Activated naive CD4-positive, alpha-beta T cell treated with anti-CD3 and anti-CD28 coated beads, Interleukin-2, amount 50 U/mL, for 24 hours (primary cell): ENCODE data around the gene HRNR.

Experiments used
- H3K27ac Mint-ChIP-seq: one replicate; pipeline ENCODE4 v1.8.0; 2021; ENCODE audit warnings: mild to moderate bottlenecking, mixed read lengths
- H3K27me3 Mint-ChIP-seq: one replicate; pipeline ENCODE4 v1.8.0; 2021; ENCODE audit warnings: mixed read lengths
- H3K36me3 Mint-ChIP-seq: one replicate; pipeline ENCODE4 v1.8.0; 2021; ENCODE audit warnings: mixed read lengths
- H3K4me1 Mint-ChIP-seq: one replicate; pipeline ENCODE4 v1.8.0; 2021; ENCODE audit warnings: mixed read lengths
- H3K4me3 Mint-ChIP-seq: one replicate; pipeline ENCODE4 v1.8.0; 2021; ENCODE audit warnings: mild to moderate bottlenecking, mixed read lengths
- H3K9me3 Mint-ChIP-seq: one replicate; pipeline ENCODE4 v1.8.0; 2021; ENCODE audit warnings: mixed read lengths

HRNR gene

DNA sequence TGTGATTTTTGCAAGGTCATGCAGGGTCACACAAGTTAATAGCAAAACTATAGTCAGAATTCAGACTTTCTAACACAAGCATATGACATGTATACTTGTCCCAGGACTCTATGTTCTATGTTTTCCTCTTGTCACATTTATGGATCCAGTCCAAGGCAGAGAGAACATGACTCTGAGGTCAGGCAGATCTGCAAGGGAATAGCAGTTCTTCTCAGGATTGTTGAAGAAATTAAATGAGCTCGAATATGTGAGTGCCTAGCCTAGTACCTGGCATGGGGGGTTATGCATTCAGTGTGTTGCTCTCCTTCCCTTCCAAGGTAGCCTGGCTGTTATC is 55.5 kb downstream of the HRNR start:
- Mint-ChIP-seq H3K27ac (no peak overlapping the region), H3K4me3 (no peak overlapping the region)

DNA sequence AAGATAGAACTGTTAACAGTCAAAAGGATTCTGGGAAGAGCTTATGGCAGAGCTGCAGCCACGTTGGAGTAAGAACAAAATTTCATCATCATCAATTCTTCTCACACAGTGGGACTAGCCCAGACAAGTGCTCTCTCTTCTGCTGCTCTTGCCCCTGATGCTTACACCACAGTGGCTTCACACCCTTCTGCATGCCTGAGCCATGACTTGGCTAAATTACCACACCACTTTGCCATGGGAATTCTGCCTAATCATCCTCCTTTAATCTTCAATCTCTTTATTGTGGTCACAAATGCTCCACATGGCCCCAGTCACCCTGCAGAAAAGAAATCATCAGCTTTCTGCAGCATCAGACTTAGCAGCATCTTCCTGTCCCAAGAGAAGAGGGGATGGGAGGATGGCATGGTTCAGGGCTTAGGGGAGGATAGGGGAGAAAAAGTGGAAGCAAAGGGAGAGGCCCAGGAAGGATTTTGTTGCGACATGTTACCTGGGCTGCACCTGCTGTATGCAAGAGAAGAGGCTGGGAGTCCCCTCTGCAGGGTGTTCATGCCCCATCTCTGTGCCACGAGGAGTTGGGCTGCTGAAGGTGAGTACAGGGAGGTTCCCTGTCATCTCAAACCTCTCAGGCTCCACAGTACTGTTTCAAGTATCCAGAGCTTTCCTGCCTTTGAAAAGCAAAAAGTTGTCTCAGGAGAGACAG is 56.0 kb downstream of the HRNR start:
- H3K9me3 Mint-ChIP-seq: no peaks in the 10 kb centered on the region
- H3K27me3 Mint-ChIP-seq: no peaks in the 10 kb centered on the region
- H3K4me3 Mint-ChIP-seq: no peak overlapping the region
- no peak overlapping the region for H3K27ac Mint-ChIP-seq
- no peaks in the 10 kb centered on the region for H3K36me3 Mint-ChIP-seq
- peaks cover 8% of the 10 kb centered on the region for H3K4me1 Mint-ChIP-seq

More for the DNA sequence above, 55.5 kb downstream of the HRNR start:
- no peaks in the 10 kb centered on the region for H3K9me3 Mint-ChIP-seq
- H3K4me1 Mint-ChIP-seq: peaks cover 8% of the 10 kb centered on the region
- no peaks in the 10 kb centered on the region for H3K27me3 Mint-ChIP-seq
- H3K36me3 Mint-ChIP-seq: no peaks in the 10 kb centered on the region

DNA sequence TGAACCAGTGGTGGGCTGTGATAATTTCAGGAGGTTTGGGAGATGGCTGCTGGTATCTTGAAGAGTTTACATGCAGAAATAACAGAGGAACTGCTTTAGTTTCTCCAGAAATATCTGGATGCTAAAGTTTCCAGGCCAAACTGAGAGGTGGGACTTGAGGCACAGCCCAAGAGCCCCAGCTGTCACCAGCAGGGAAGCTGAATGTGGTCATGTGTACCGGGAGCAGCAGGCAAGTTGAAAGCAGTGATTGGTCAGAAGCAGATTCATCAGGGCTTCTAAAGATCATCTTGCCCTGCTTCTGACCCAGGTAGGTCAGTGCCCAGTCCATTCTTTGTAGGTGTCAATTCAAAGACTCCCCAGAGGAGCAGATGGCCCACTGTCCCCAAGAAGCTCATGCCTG is 57.0 kb downstream of the HRNR start:
- no peak overlapping the region for H3K4me3 Mint-ChIP-seq
- H3K27me3 Mint-ChIP-seq: no peaks in the 10 kb centered on the region
- H3K4me1 Mint-ChIP-seq: peaks cover 8% of the 10 kb centered on the region
- H3K27ac Mint-ChIP-seq: no peak overlapping the region
- no peaks in the 10 kb centered on the region for H3K36me3 Mint-ChIP-seq
- H3K9me3 Mint-ChIP-seq: no peaks in the 10 kb centered on the region

DNA sequence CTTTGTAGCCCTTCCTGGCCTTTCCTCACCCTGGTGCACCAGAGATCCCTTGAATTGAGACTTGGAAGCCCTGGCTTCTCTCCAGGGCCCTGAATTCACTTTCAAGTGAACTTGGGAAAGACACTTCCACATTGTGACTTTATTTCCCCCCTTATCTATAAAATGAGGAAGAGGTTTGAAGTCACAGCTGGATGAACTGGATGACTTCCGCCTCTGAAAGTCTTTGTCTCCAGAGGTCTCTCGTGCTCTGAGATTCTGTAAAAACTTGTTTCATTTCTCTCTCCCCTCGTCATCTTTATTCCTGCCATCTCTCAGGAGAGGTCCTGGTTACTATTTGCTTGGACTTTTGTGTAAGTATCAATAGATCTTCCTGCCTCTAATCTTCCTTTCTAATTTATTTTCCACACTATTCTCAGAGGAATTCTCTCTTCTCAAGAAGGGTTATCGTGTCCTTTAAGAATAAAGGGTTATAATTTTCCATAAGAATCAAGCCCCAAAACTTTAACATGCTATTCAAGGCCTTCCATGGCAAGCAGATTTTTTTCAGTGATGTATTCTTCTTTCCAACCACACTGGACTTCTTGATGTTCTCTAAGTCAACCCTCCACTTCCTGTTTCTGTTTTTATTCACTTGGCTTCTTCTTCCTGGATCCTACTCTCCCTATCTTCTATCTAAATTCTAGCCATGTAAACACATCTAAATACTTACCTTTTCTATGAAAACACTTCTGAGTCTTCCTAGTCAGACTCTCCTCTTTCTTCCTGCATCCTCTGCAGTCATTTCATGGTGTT is 58.5 kb downstream of the HRNR start:
- Mint-ChIP-seq H3K9me3 (no peaks in the 10 kb centered on the region), H3K4me3 (no peak overlapping the region), H3K27me3 (no peaks in the 10 kb centered on the region), H3K27ac (no peak overlapping the region), H3K4me1 (peaks cover 8% of the 10 kb centered on the region), H3K36me3 (no peaks in the 10 kb centered on the region)

DNA sequence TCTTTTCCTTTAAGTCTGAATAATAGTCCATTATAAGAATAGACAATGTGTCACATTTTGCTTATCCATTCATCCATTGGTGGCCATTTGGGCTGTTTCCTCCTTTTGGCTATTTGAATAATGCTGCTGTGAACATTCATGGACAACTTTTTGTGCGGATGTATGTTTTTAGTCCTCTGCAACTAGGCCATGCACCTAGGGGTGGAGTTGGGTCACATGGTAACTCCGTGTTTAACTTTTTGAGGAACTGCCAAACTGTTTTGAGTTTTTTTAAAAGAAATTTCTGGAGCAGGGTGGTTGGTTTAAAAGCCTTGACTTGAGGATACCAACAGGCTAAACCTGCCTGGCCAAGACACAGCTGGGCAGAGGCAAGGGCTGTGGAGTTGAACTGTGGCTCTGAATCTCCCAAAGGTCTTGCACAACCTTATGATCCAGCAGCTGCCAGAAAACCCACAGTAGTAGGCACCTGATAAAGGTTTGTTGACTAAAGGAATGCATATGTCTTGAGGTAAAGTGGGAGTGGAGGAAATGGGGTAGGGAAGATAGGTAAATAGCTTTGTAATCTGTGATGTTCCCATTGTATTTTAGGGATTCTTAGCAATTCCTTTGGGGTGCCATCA is 59.4 kb downstream of the HRNR start:
- no peaks in the 10 kb centered on the region for H3K9me3 Mint-ChIP-seq
- H3K27ac Mint-ChIP-seq: no peak overlapping the region
- peaks cover 8% of the 10 kb centered on the region for H3K4me1 Mint-ChIP-seq
- no peaks in the 10 kb centered on the region for H3K27me3 Mint-ChIP-seq
- H3K36me3 Mint-ChIP-seq: no peaks in the 10 kb centered on the region
- H3K4me3 Mint-ChIP-seq: no peak overlapping the region

- H3K36me3 Mint-ChIP-seq: no peaks in the 10 kb centered on the region
- H3K4me3 Mint-ChIP-seq: no peak overlapping the region
- peaks cover 8% of the 10 kb centered on the region for H3K4me1 Mint-ChIP-seq
- no peak overlapping the region for H3K27ac Mint-ChIP-seq
- H3K27me3 Mint-ChIP-seq: no peaks in the 10 kb centered on the region
- no peaks in the 10 kb centered on the region for H3K9me3 Mint-ChIP-seq
These were observed 61.1 kb downstream of the HRNR start for GRCh38 chr1:152162792-152163463.
